ENCODE measurements around the gene TOX3.

GRCh38 chr16:52543654-52544053 is 3.3 kb downstream of the TOX3 start:
- TF ChIP-seq CTCF (conservative IDR thresholded peaks at IDR 0.05) (no peak), ZFX (IDR thresholded peaks at IDR 0.05) (no peak)

Data from C4-2B (cell line).